SK-N-SH (cell line): ENCODE measurements around the gene SNCAIP. TPM values are rescaled to one million over a fixed set of nuclear protein-coding genes. Genes with fewer than 3 reads are reported as not detected.

Experiments
- CTCF ChIA-PET: fragments of 300-600, 350-600 bp; formaldehyde crosslinking; extraction: SDS; loops from one replicate; lab custom pipeline; 2021; lab: Yijun Ruan, JAX
- POLR2A ChIA-PET: fragments of 350-600 bp; sonication (Branson Sonifier 250); formaldehyde crosslinking; extraction: SDS; loops from one replicate; lab custom pipeline; 2020; ENCODE audit warnings: antibody characterized with exemption, inconsistent platforms; lab: Yijun Ruan, JAX
- DNase-seq: peaks from one replicate; pipeline ENCODE4 v3.0.0; 2012
- H2AFZ ChIP-seq: fragments of 200-600 bp; sonication (generic); 2 replicates; pipeline ENCODE4 v1.8.1; 2016; ENCODE audit warnings: antibody characterized with exemption, mild to moderate bottlenecking, low read depth
- H3F3A ChIP-seq: fragments of 200-600 bp; sonication (generic); replicated peaks from 2 replicates; pipeline ENCODE3; 2016; ENCODE audit warnings: antibody characterized with exemption, mild to moderate bottlenecking; ENCODE audit not compliant: insufficient read depth
- H3K27ac ChIP-seq, 2 experiments: fragments of 200-500 bp in 1 of 2; fragments of 200-600 bp in 1 of 2; sonication (Bioruptor generic) in 1 of 2; sonication (generic), shearing (Covaris generic) in 1 of 2; 2 replicates each; pipeline versions ENCODE4 v1.5.1 to v1.6.1; 2014 to 2016; ENCODE audit warnings: low read depth in 2 of 2, inconsistent platforms in 1 of 2, low read length in 1 of 2, mild to moderate bottlenecking in 1 of 2, mixed read lengths in 1 of 2
- H3K27me3 ChIP-seq: fragments of 200-600 bp; sonication (generic), shearing (Covaris generic); 2 replicates; pipeline ENCODE4 v1.6.1; 2016; ENCODE audit warnings: mixed run types; ENCODE audit not compliant: insufficient read depth
- H3K36me3 ChIP-seq, 2 experiments: fragments of 200-500 bp in 1 of 2; fragments of 200-600 bp in 1 of 2; sonication (Bioruptor generic) in 1 of 2; sonication (generic) in 1 of 2; replicated peaks in 1 of 2; 2 replicates each; pipeline versions ENCODE3 to v1.5.1; 2014 to 2016; ENCODE audit warnings: low read length in 1 of 2, mild to moderate bottlenecking in 1 of 2; ENCODE audit not compliant: insufficient read depth in 2 of 2, control insufficient read depth in 1 of 2
- H3K4me1 ChIP-seq, 2 experiments: fragments of 200-500 bp in 1 of 2; fragments of 200-600 bp in 1 of 2; sonication (Bioruptor generic) in 1 of 2; sonication (generic), shearing (Covaris generic) in 1 of 2; 2 replicates each; pipeline versions ENCODE4 v1.5.1 to v1.6.1; 2014 to 2016; ENCODE audit warnings: low read depth in 1 of 2, low read length in 1 of 2, mixed run types in 1 of 2; ENCODE audit not compliant: insufficient read depth in 2 of 2, control insufficient read depth in 1 of 2
- H3K4me2 ChIP-seq: fragments of 200-600 bp; sonication (generic), shearing (Covaris generic); 2 replicates; pipeline ENCODE4 v1.6.1; 2017; ENCODE audit warnings: mixed run types
- H3K4me3 ChIP-seq, 2 experiments: fragments of 200-500 bp in 1 of 2; fragments of 200-600 bp in 1 of 2; sonication (Bioruptor generic) in 1 of 2; sonication (generic), shearing (Covaris generic) in 1 of 2; 2 replicates each; pipeline versions ENCODE4 v1.5.1 to v1.8.1; 2014 to 2016; ENCODE audit warnings: low read depth in 2 of 2, inconsistent platforms in 1 of 2, low read length in 1 of 2, mild to moderate bottlenecking in 1 of 2, mixed read lengths in 1 of 2, moderate library complexity in 1 of 2
- H3K79me2 ChIP-seq: fragments of 200-600 bp; sonication (generic); 2 replicates; pipeline ENCODE4 v1.8.1; 2017; ENCODE audit warnings: mild to moderate bottlenecking; ENCODE audit not compliant: insufficient read depth
- H3K9ac ChIP-seq: fragments of 200-600 bp; sonication (generic); 2 replicates; pipeline ENCODE4 v1.6.1; 2017; ENCODE audit warnings: mixed run types
- H3K9me2 ChIP-seq: fragments of 200-600 bp; sonication (generic); 2 replicates; pipeline ENCODE4 v1.6.1; 2017; ENCODE audit warnings: mixed run types
- H3K9me3 ChIP-seq: fragments of 200-600 bp; sonication (generic); 2 replicates; pipeline ENCODE4 v1.6.1; 2017; ENCODE audit warnings: mixed run types, mild to moderate bottlenecking, moderate library complexity
- H4K20me1 ChIP-seq: fragments of 200-600 bp; sonication (generic); 2 replicates; pipeline ENCODE4 v1.6.1; 2017; ENCODE audit warnings: mild to moderate bottlenecking, mixed run types; ENCODE audit not compliant: insufficient read depth
- EZH2phosphoT487 ChIP-seq: fragments of 200-600 bp; sonication (generic); IDR thresholded peaks from 2 replicates; pipeline ENCODE4 v1.6.1; 2017; ENCODE audit warnings: low read depth, mixed run types, mild to moderate bottlenecking, antibody characterized with exemption, moderate library complexity, borderline replicate concordance
- GABPA ChIP-seq: IDR thresholded peaks from 2 replicates; pipeline ENCODE4 v1.4.0; 2012; ENCODE audit warnings: low read depth, mild to moderate bottlenecking
- MXI1 ChIP-seq: IDR thresholded peaks from 2 replicates; pipeline ENCODE4 v1.6.1; 2012; ENCODE audit warnings: mild to moderate bottlenecking, low read depth, low read length, improper control_type of control experiment
- POLR2AphosphoS5 ChIP-seq: IDR thresholded peaks from 2 replicates; pipeline ENCODE4 v1.6.1; 2012; ENCODE audit warnings: low read depth, low read length
- RCOR1 ChIP-seq: fragments of 150-350 bp; IDR thresholded peaks from 2 replicates; pipeline ENCODE4 v1.6.1; 2017; ENCODE audit warnings: antibody characterized with exemption, low read length
- RFX5 ChIP-seq: IDR thresholded peaks from 2 replicates; pipeline ENCODE4 v1.6.1; 2012; ENCODE audit warnings: mild to moderate bottlenecking, improper control_type of control experiment, low read length
- RXRA ChIP-seq: IDR thresholded peaks from 2 replicates; pipeline ENCODE4 v1.4.0; 2012; ENCODE audit warnings: low read depth, mild to moderate bottlenecking, borderline replicate concordance
- SIN3A ChIP-seq: IDR thresholded peaks from 2 replicates; pipeline ENCODE4 v1.6.1; 2012; ENCODE audit warnings: low read depth, mild to moderate bottlenecking, low read length, moderate library complexity, borderline replicate concordance
- TCF12 ChIP-seq: IDR thresholded peaks from 2 replicates; pipeline ENCODE4 v1.4.0; 2012
- WGBS: methylation state at CpG from one replicate; pipeline ENCODE4 v1.1.6; 2017; ENCODE audit warnings: low lambda C conversion rate; 5-methylcytosine and 5-hydroxymethylcytosine counted together
- polyA plus RNA-seq, 3 experiments: library from polyadenylated mRNA; depleted of rRNA; stranded (reverse); fragments of >200 nt; gene quantifications; 2 replicates each; pipeline ENCODE4 v1.2.3, GENCODE V29; 2012
- TF ChIP-seq, protein P1 (sequence below): IDR thresholded peaks from 2 replicates; pipeline ENCODE4 v1.4.0; 2012; ENCODE audit warnings: low read depth, borderline replicate concordance
- TF ChIP-seq, protein P2 (sequence below): IDR thresholded peaks from 2 replicates; pipeline ENCODE4 v1.4.0; 2012; ENCODE audit warnings: low read depth
- TF ChIP-seq, protein P3 (sequence below): IDR thresholded peaks from 2 replicates; pipeline ENCODE4 v1.4.0; 2012; ENCODE audit warnings: low read depth, borderline replicate concordance
- TF ChIP-seq, protein P4 (sequence below): fragments of 200-600 bp; sonication (generic); IDR thresholded peaks from 2 replicates; pipeline ENCODE4 v1.6.1; 2017; ENCODE audit warnings: antibody characterized with exemption, mild to moderate bottlenecking, moderate library complexity

Gene SNCAIP
- polyA plus RNA-seq, 1 of the 3 experiments (the other 2 are of a cell fraction), result not detected

DNA sequence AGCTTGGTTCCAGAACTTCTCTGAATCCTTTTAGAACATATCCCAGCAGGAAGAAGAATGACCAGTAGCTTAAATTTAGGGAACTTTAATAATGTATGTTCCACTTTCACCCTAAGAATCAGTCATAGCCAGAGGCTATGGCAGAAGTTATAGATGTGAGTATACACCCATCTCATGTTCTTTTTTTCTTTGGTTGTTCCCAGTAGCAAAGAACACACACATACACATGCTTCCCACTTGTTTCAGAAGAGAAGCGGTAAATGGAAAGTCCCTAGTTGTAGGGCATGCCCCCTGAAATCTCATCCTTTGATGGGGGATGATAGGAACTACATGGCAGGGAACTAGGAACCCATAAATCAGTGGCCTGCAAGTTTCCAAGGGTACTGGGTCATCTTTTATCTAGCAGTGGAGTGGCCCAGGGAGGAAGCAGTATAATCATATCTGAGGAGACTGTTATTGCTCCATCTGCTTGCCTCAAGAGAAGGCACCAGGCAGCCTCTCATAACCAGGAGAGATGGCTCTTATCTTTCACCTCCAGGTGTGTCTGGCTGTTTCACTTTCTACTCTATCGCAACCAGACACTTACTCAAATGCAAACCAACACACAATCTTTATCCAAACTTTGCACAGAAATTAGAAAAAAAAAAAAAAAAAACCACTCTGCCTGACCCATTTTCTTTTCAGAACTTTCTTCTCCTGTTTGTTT, 109.5 kb downstream of the SNCAIP start (continued):
- TF ChIP-seq, protein P1, sequence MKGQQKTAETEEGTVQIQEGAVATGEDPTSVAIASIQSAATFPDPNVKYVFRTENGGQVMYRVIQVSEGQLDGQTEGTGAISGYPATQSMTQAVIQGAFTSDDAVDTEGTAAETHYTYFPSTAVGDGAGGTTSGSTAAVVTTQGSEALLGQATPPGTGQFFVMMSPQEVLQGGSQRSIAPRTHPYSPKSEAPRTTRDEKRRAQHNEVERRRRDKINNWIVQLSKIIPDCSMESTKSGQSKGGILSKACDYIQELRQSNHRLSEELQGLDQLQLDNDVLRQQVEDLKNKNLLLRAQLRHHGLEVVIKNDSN, result no peak
- TF ChIP-seq, protein P2, sequence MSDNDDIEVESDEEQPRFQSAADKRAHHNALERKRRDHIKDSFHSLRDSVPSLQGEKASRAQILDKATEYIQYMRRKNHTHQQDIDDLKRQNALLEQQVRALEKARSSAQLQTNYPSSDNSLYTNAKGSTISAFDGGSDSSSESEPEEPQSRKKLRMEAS, result no peak
- no peak for TF ChIP-seq RXRA

DNA sequence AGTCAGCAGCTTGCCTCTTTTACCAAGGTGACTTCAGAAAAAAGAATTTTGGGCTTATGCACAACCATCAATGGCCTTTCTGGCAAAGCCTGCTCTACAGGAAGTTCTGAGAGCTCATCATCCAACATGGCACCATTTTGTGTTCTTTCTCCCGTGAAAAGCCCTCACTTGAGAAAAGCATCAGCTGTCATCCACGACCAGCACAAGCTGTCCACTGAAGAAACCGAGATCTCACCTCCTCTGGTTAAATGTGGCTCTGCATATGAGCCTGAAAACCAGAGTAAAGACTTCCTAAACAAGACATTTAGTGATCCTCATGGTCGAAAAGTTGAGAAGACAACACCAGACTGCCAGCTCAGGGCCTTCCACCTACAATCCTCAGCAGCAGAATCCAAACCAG, 111.2 kb downstream of the SNCAIP start:
- Histone ChIP-seq H3K9me2 (no peaks in the 10 kb centered on the region), H3K27me3 (no peaks in the 10 kb centered on the region), H3K4me2 (no peak overlapping the region), H3K4me1 (peaks cover 0 to 7% of the 10 kb centered on the region in 2 experiments; a peak in 1 of 4 replicates), H3K79me2 (no peaks in the 10 kb centered on the region), H3K27ac (no peak overlapping the region), H3K4me3 (no peak overlapping the region), H3K9me3 (no peaks in the 10 kb centered on the region), H4K20me1 (no peaks in the 10 kb centered on the region), H3K9ac (no peak overlapping the region), H3K36me3 (no peaks in the 10 kb centered on the region), H2AFZ (no peak overlapping the region), H3F3A (no peaks in the 10 kb centered on the region)
- WGBS, result 11% methylated on average over 4 of the region's 4 CpGs
- CTCF ChIA-PET, result interaction anchor here (0.8 to 4.8 kb wide), 4 partner anchors 8 to 234 kb away, joined by 3 to 28 read pairs (median 8); no protein-coding TSS in a partner anchor
- TF ChIP-seq, protein P3, sequence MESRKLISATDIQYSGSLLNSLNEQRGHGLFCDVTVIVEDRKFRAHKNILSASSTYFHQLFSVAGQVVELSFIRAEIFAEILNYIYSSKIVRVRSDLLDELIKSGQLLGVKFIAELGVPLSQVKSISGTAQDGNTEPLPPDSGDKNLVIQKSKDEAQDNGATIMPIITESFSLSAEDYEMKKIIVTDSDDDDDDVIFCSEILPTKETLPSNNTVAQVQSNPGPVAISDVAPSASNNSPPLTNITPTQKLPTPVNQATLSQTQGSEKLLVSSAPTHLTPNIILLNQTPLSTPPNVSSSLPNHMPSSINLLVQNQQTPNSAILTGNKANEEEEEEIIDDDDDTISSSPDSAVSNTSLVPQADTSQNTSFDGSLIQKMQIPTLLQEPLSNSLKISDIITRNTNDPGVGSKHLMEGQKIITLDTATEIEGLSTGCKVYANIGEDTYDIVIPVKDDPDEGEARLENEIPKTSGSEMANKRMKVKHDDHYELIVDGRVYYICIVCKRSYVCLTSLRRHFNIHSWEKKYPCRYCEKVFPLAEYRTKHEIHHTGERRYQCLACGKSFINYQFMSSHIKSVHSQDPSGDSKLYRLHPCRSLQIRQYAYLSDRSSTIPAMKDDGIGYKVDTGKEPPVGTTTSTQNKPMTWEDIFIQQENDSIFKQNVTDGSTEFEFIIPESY, result no peak
- TF ChIP-seq MXI1 (no peak), RCOR1 (no peak), RXRA (no peak), GABPA (no peak), SIN3A (no peak), EZH2phosphoT487 (no peak), POLR2AphosphoS5 (no peak), RFX5 (no peak), TCF12 (no peak)
- TF ChIP-seq, protein P4, sequence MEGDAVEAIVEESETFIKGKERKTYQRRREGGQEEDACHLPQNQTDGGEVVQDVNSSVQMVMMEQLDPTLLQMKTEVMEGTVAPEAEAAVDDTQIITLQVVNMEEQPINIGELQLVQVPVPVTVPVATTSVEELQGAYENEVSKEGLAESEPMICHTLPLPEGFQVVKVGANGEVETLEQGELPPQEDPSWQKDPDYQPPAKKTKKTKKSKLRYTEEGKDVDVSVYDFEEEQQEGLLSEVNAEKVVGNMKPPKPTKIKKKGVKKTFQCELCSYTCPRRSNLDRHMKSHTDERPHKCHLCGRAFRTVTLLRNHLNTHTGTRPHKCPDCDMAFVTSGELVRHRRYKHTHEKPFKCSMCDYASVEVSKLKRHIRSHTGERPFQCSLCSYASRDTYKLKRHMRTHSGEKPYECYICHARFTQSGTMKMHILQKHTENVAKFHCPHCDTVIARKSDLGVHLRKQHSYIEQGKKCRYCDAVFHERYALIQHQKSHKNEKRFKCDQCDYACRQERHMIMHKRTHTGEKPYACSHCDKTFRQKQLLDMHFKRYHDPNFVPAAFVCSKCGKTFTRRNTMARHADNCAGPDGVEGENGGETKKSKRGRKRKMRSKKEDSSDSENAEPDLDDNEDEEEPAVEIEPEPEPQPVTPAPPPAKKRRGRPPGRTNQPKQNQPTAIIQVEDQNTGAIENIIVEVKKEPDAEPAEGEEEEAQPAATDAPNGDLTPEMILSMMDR, result no peak
- DNase-seq, result no peak
- POLR2A ChIA-PET, result no interaction called here
